Measurements from ENCODE around the gene CCDC183. TPM values are rescaled to one million over a fixed set of nuclear protein-coding genes. Genes with fewer than 3 reads are reported as not detected.

Gene CCDC183
- polyA plus RNA-seq, 1 donor (not counting 4 experiments of a cell fraction or from before 2014, with no cell fraction given) = 0.03 TPM

DNA sequence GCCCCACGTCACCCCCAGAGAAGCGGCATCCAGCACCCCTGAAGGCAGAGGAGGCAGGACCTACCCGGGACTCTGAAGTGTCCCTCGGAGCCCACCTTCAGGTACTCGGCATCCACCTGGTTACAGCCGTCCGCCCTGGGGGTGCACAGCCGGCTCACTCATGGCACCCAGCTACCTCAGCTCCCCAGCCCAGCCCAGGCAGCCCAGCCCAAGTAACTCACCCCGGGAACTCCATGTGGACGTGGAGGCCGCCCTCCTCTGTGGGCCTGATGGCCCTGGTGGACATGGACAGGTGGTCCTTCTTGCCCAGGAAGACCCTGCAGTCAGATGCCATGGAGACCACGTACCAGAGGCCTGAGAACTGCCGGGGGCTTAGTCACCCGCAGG lies 32.5 kb upstream of the CCDC183 start:
- dilution Hi-C loops (cut with MboI; ENCODE audit: extremely low pct_ligation_motif_present, low sequenced_read_pairs) = no loop called here
- FAIRE-seq = no peak
- H3K4me2 ChIP-seq (ENCODE audit: control insufficient read depth, extremely low read depth, insufficient read depth, low read depth, low read length) = no peak overlapping the region

GRCh38 chr9:136764301-136764891 lies 31.7 kb upstream of the CCDC183 start, which contains the start of gene LCN15:
Gene LCN15 (minus strand): TSS chr9:136764518. CDS start chr9:136764488, 30 bp downstream.
- Histone ChIP-seq H3K27me3 (ENCODE audit: control insufficient read depth, extremely low read depth, insufficient read depth, low read length) (peaks cover 23% of the 10 kb centered on the region), H3K4me2 (ENCODE audit: control insufficient read depth, extremely low read depth, insufficient read depth, low read depth, low read length) (no peak within 1 kb of the TSS), H3K79me2 (ENCODE audit: control insufficient read depth, insufficient read depth, low read length) (no peaks in the 10 kb centered on the region), H3K9ac (ENCODE audit: control insufficient read depth, extremely low read depth, insufficient read depth, low read length) (no peak within 1 kb of the TSS), H3K4me1 (ENCODE audit: control insufficient read depth, extremely low read depth, insufficient read depth, low read length) (no peaks in the 10 kb centered on the region), H3K4me3 (ENCODE audit: control insufficient read depth in 2 of 3, extremely low read depth in 1 of 3, insufficient read depth in 2 of 3, low read depth in 1 of 3, low read length in 3 of 3) (no peak within 1 kb of the TSS), H3K27ac (ENCODE audit: control insufficient read depth, insufficient read depth, low read length) (no peak within 1 kb of the TSS), H4K20me1 (ENCODE audit: control insufficient read depth, extremely low read depth, insufficient read depth, low read length) (no peaks in the 10 kb centered on the region), H2AFZ (ENCODE audit: control insufficient read depth, low read length) (no peak within 1 kb of the TSS), H3K9me1 (ENCODE audit: control insufficient read depth, extremely low read depth, insufficient read depth, low read length) (no peaks in the 10 kb centered on the region), H3K36me3 (ENCODE audit: control insufficient read depth in 2 of 2, extremely low read depth in 1 of 2, insufficient read depth in 2 of 2, low read length in 2 of 2) (no peaks in the 10 kb centered on the region), H3K9me3 (ENCODE audit: control insufficient read depth, low read depth, low read length) (no peaks in the 10 kb centered on the region)
- dilution Hi-C loops (cut with MboI; ENCODE audit: extremely low pct_ligation_motif_present, low sequenced_read_pairs) = no loop called here
- DNase-seq (ENCODE audit: low read depth, low spot score) (no peak), FAIRE-seq (no peak)
- no peak for TF ChIP-seq EZH2 (IDR thresholded peaks at IDR 0.05; ENCODE audit: low read length)
- TF ChIP-seq, protein P1, sequence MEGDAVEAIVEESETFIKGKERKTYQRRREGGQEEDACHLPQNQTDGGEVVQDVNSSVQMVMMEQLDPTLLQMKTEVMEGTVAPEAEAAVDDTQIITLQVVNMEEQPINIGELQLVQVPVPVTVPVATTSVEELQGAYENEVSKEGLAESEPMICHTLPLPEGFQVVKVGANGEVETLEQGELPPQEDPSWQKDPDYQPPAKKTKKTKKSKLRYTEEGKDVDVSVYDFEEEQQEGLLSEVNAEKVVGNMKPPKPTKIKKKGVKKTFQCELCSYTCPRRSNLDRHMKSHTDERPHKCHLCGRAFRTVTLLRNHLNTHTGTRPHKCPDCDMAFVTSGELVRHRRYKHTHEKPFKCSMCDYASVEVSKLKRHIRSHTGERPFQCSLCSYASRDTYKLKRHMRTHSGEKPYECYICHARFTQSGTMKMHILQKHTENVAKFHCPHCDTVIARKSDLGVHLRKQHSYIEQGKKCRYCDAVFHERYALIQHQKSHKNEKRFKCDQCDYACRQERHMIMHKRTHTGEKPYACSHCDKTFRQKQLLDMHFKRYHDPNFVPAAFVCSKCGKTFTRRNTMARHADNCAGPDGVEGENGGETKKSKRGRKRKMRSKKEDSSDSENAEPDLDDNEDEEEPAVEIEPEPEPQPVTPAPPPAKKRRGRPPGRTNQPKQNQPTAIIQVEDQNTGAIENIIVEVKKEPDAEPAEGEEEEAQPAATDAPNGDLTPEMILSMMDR (optimal IDR thresholded peaks at IDR 0.05 in 1 of 3, IDR thresholded peaks at IDR 0.05 in 1 of 3, conservative IDR thresholded peaks at IDR 0.05 in 1 of 3; ENCODE audit: extremely low read depth in 1 of 3, insufficient read depth in 2 of 3, low read length in 3 of 3) = no peak

More for the DNA sequence above, 32.5 kb upstream of the CCDC183 start:
- Histone ChIP-seq H2AFZ (ENCODE audit: control insufficient read depth, low read length) (no peak overlapping the region), H3K27me3 (ENCODE audit: control insufficient read depth, extremely low read depth, insufficient read depth, low read length) (peaks cover 23% of the 10 kb centered on the region), H3K27ac (ENCODE audit: control insufficient read depth, insufficient read depth, low read length) (no peak overlapping the region), H3K9ac (ENCODE audit: control insufficient read depth, extremely low read depth, insufficient read depth, low read length) (no peak overlapping the region), H3K4me3 (ENCODE audit: control insufficient read depth in 2 of 3, extremely low read depth in 1 of 3, insufficient read depth in 2 of 3, low read depth in 1 of 3, low read length in 3 of 3) (no peak overlapping the region), H3K9me3 (ENCODE audit: control insufficient read depth, low read depth, low read length) (no peaks in the 10 kb centered on the region), H3K79me2 (ENCODE audit: control insufficient read depth, insufficient read depth, low read length) (no peaks in the 10 kb centered on the region), H3K4me1 (ENCODE audit: control insufficient read depth, extremely low read depth, insufficient read depth, low read length) (no peaks in the 10 kb centered on the region), H3K36me3 (ENCODE audit: control insufficient read depth in 2 of 2, extremely low read depth in 1 of 2, insufficient read depth in 2 of 2, low read length in 2 of 2) (no peaks in the 10 kb centered on the region), H3K9me1 (ENCODE audit: control insufficient read depth, extremely low read depth, insufficient read depth, low read length) (no peaks in the 10 kb centered on the region), H4K20me1 (ENCODE audit: control insufficient read depth, extremely low read depth, insufficient read depth, low read length) (no peaks in the 10 kb centered on the region)
- TF ChIP-seq, protein P1 (optimal IDR thresholded peaks at IDR 0.05 in 1 of 3, IDR thresholded peaks at IDR 0.05 in 1 of 3, conservative IDR thresholded peaks at IDR 0.05 in 1 of 3; ENCODE audit: extremely low read depth in 1 of 3, insufficient read depth in 2 of 3, low read length in 3 of 3) = no peak
- no peak for TF ChIP-seq EZH2 (IDR thresholded peaks at IDR 0.05; ENCODE audit: low read length)
- DNase-seq (ENCODE audit: low read depth, low spot score) = no peak
